ENCODE measurements around the gene EFEMP2. TPM values are rescaled to one million over a fixed set of nuclear protein-coding genes. Genes with fewer than 3 reads are reported as not detected.

The EFEMP2 gene
- total and polyA plus RNA-seq, 2 donors (not counting 3 experiments of a cell fraction or from before 2014, with no cell fraction given): 81.7 to 207 TPM

- peaks cover 4% of the 10 kb centered on the region for H4K20me1 ChIP-seq (replicated peaks; ENCODE audit: control insufficient read depth, extremely low read depth, insufficient read depth, low read length)
- ChIA-PET CTCF (interaction anchor here (1.4 to 4.8 kb wide), 5 partner anchors 10 to 28 kb away, joined by 4 to 73 read pairs (median 51); partner anchors contain the start of genes CCDC85B, EFEMP2 and FIBP), POLR2A (interaction anchor here (2.5 to 5.4 kb wide), 2 partner anchors 10 to 29 kb away, joined by 19 to 67 read pairs; partner anchors contain the start of genes CCDC85B and FIBP)
- H3K4me1 ChIP-seq (ENCODE audit: control insufficient read depth, extremely low read depth, insufficient read depth, low read length): peaks cover 33% of the 10 kb centered on the region
- intact Hi-C loops (cut with micrococcal nuclease) (no loop called here), dilution Hi-C loops (cut with MboI; ENCODE audit: extremely low pct_ligation_motif_present, low sequenced_read_pairs) (no loop called here)
- DNase-seq (ENCODE audit: low read depth, low spot score) (no peak), FAIRE-seq (peak; percentile 40)
- peak overlapping the region; percentile 36 to 76 (median 71) for H3K4me3 ChIP-seq (replicated peaks in 1 of 3; ENCODE audit: insufficient read depth in 1 of 3, low read depth in 1 of 3, low read length in 3 of 3)
- BruUV-seq (replicated peaks): no TSS peak
- H3K27ac ChIP-seq (ENCODE audit: insufficient read depth, low read depth, low read length): peak overlapping the region; percentile 77
- H3K4me2 ChIP-seq (ENCODE audit: insufficient read depth, low read length): peak overlapping the region; percentile 55
- H3K9me1 ChIP-seq (replicated peaks; ENCODE audit: control insufficient read depth, extremely low read depth, insufficient read depth, low read length): no peaks in the 10 kb centered on the region
- H3K9me3 ChIP-seq (replicated peaks; ENCODE audit: control insufficient read depth, insufficient read depth, low read length): no peaks in the 10 kb centered on the region
- H3K79me2 ChIP-seq (ENCODE audit: control insufficient read depth, insufficient read depth, low read length): peaks cover 51% of the 10 kb centered on the region
- no peak overlapping the region for H2AFZ ChIP-seq (ENCODE audit: low read depth, low read length)
- no peaks in the 10 kb centered on the region for H3K27me3 ChIP-seq (ENCODE audit: control insufficient read depth in 2 of 2, insufficient read depth in 2 of 2, low read length in 2 of 2)
- peak overlapping the region; percentile 75 for H3K9ac ChIP-seq (replicated peaks; ENCODE audit: extremely low read depth, insufficient read depth, low read length)
- TF ChIP-seq GATA2 (IDR thresholded peaks at IDR 0.05; ENCODE audit: insufficient read depth, insufficient read length, low read depth, low read length): no peak
- no peak for TF ChIP-seq MYC (IDR thresholded peaks at IDR 0.05; ENCODE audit: low read depth, low read length)
- TF ChIP-seq EZH2 (IDR thresholded peaks at IDR 0.05; ENCODE audit: borderline replicate concordance, low read depth, low read length, severe bottlenecking): no peak
- TF ChIP-seq MAX (IDR thresholded peaks at IDR 0.05; ENCODE audit: insufficient read depth, insufficient read length): no peak
- TF ChIP-seq POLR2AphosphoS5 (IDR thresholded peaks at IDR 0.05; ENCODE audit: insufficient read depth, low read depth, low read length): no peak
- no peak for TF ChIP-seq JUN (IDR thresholded peaks at IDR 0.05; ENCODE audit: borderline replicate concordance, insufficient read depth, insufficient read length, low read depth)
- TF ChIP-seq FOS (IDR thresholded peaks at IDR 0.05; ENCODE audit: borderline replicate concordance, insufficient read depth, low read length): no peak
- TF ChIP-seq CTCF (IDR thresholded peaks at IDR 0.05; ENCODE audit: extremely low read depth in 1 of 2, insufficient read depth in 1 of 2, low read depth in 1 of 2, low read length in 2 of 2): no peak
- TF ChIP-seq POLR2A (IDR thresholded peaks at IDR 0.05; ENCODE audit: low read depth, low read length): no peak
- H3K36me3 ChIP-seq (ENCODE audit: control insufficient read depth in 2 of 2, extremely low read depth in 1 of 2, insufficient read depth in 2 of 2, low read length in 2 of 2): peaks cover 14 to 32% of the 10 kb centered on the region in 2 experiments
Observed at GRCh38 chr11:65861165-65861505, 11.5 kb downstream of the EFEMP2 start.
